Activated CD4-positive, alpha-beta memory T cell treated with anti-CD3 and anti-CD28 coated beads for 36 hours (primary cell): ENCODE data around the gene LRRC3C. TPM values are rescaled to one million over a fixed set of nuclear protein-coding genes. Genes with fewer than 3 reads are reported as not detected.
A peak's percentile ranks its signal among the peaks of the same experiment; 100 is the strongest.

ENCODE experiments used
- CTCF ChIA-PET: fragments of 350-600 bp; sonication (Branson Sonifier 250); formaldehyde crosslinking; loops from one replicate; lab custom pipeline; 2021; ENCODE audit warnings: antibody characterized with exemption, inconsistent platforms; lab: Charles Lee
- POLR2A ChIA-PET: fragments of 350-600 bp; sonication (Branson Sonifier 250); formaldehyde crosslinking; loops from one replicate; lab custom pipeline; 2021; ENCODE audit warnings: antibody characterized with exemption; lab: Charles Lee
- DNase-seq: peaks from one replicate; pipeline ENCODE4 v3.0.0-alpha.2; 2020
- H3K27ac Mint-ChIP-seq: one replicate; pipeline ENCODE4 v1.8.0; 2021; ENCODE audit warnings: mixed read lengths
- H3K27me3 Mint-ChIP-seq: one replicate; pipeline ENCODE4 v1.8.0; 2021; ENCODE audit warnings: mixed read lengths
- H3K36me3 Mint-ChIP-seq: one replicate; pipeline ENCODE4 v1.8.0; 2021; ENCODE audit warnings: mixed read lengths
- H3K4me1 Mint-ChIP-seq: one replicate; pipeline ENCODE4 v1.8.0; 2021; ENCODE audit warnings: low read depth, mixed read lengths
- H3K4me3 Mint-ChIP-seq: one replicate; pipeline ENCODE4 v1.8.0; 2021; ENCODE audit warnings: mild to moderate bottlenecking, mixed read lengths
- H3K9me3 Mint-ChIP-seq: one replicate; pipeline ENCODE4 v1.8.0; 2021; ENCODE audit warnings: mixed read lengths
- intact Hi-C: fragments of 100-400 bp; cut with micrococcal nuclease; formaldehyde crosslinking; loops from one replicate; pipeline ENCODE4 v1.15.1; 2023
- total RNA-seq, 2 experiments: library from RNA; stranded (reverse); gene quantifications; one replicate each; pipeline ENCODE4 v1.2.3, GENCODE V29; 2021

LRRC3C gene
- total RNA-seq, 2 experiments from 2014 or later, result not detected

- Mint-ChIP-seq H3K27me3 (peaks cover 13% of the 10 kb centered on the region), H3K36me3 (no peaks in the 10 kb centered on the region), H3K4me3 (no peak overlapping the region), H3K27ac (no peak overlapping the region), H3K9me3 (no peaks in the 10 kb centered on the region), H3K4me1 (peaks cover 18% of the 10 kb centered on the region)
- no peak for DNase-seq
- CTCF ChIA-PET, result interaction anchor here (0.8 to 1.0 kb wide), 4 partner anchors 10 to 44 kb away, joined by 3 to 5 read pairs (median 4); partner anchors contain the start of gene PSMD3
- POLR2A ChIA-PET, result no interaction called here
- intact Hi-C loops, result no loop called here
Observed at GRCh38 chr17:39968761-39969160, 41.2 kb downstream of the LRRC3C start.

DNA sequence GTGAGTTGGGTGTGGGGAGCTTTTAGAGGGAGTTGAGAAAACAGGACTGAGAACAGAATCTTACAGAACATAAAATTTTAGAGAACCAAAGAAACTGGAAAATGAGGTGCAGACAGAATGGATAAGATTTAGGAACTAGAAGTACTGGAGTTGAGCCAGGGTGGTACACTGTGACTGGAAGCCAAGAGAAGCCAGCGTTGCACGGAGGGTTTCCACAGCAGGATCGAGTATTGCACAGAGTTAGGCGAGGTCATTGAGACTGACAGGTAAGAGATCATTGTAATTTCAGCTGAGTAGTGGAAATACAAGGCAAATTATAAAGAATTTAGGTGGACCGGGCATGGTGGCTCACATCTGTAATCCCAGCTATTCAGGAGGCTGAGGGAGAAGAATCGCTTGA is 41.8 kb downstream of the LRRC3C start:
- ChIA-PET CTCF (interaction anchor here (0.8 to 1.0 kb wide), 4 partner anchors 10 to 43 kb away, joined by 3 to 5 read pairs (median 4); partner anchors contain the start of gene PSMD3), POLR2A (no interaction called here)
- Mint-ChIP-seq H3K4me3 (no peak overlapping the region), H3K27ac (no peak overlapping the region), H3K4me1 (peaks cover 14% of the 10 kb centered on the region), H3K27me3 (peaks cover 16% of the 10 kb centered on the region), H3K9me3 (no peaks in the 10 kb centered on the region), H3K36me3 (no peaks in the 10 kb centered on the region)
- intact Hi-C loops, result no loop called here
- no peak for DNase-seq

DNA sequence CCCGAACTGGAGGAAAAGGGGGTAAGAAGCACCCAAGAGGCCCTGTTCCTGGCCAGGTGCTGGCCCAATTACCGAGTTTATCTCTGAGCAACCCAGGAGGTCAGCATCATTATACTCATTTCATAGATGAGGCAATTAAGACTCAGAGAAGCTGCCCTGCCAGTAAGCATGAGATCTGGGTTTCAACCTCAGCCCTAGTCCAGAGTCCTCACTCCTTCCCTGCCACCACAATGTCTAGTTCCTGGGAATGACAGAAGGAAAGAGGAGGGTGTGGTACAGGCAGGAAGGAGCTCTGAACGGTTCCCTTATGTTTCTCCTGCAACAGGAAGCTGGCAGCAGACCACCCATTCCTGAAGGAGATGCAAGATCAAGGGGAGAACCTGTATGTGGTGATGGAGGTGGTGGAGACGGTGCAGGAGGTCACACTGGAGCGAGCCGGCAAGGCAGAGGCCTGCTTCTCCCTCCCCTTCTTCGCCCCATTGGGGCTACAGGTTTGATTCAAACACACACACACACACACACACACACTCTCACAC is 42.7 kb downstream of the LRRC3C start:
- Mint-ChIP-seq H3K36me3 (no peaks in the 10 kb centered on the region), H3K4me1 (peaks cover 14% of the 10 kb centered on the region), H3K9me3 (no peaks in the 10 kb centered on the region), H3K27me3 (peaks cover 16% of the 10 kb centered on the region), H3K27ac (no peak overlapping the region), H3K4me3 (no peak overlapping the region)
- intact Hi-C loops, result loop anchor here (2.0 kb wide), 1 partner anchor 421 kb away; no protein-coding TSS in a partner anchor
- ChIA-PET CTCF (no interaction called here), POLR2A (no interaction called here)
- DNase-seq, result no peak

DNA sequence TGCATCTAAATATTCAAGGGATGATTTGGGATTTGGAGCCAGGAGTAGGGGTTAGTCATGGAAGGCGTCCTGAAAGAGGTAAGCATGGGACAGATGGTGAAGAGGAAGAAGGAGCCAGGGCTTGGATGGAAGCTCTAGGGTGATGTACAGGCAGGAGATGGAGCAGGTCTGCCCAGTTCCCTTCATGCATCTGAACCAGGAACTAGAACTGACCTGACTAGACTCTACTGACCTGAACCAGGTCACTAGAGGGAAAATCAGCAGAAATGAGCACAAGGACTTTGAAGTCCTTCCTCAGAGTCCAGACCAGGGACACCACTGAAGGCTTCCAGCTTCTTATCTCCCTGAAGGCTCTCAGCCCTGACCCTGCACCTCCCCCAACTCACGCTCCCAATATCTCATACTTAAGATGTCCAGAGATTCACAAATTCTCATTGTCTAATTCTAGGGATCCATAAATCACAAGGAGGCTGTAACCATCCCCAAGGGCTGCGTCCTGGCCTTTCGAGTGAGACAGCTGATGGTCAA is 43.6 kb downstream of the LRRC3C start:
- Mint-ChIP-seq H3K9me3 (no peaks in the 10 kb centered on the region), H3K27me3 (peaks cover 16% of the 10 kb centered on the region), H3K27ac (no peak overlapping the region), H3K4me1 (peaks cover 14% of the 10 kb centered on the region), H3K36me3 (no peaks in the 10 kb centered on the region), H3K4me3 (no peak overlapping the region)
- ChIA-PET POLR2A (no interaction called here), CTCF (interaction anchor here (2.0 kb wide), 1 partner anchor 9 kb away, joined by 7 read pairs; the partner anchor contains the start of gene PSMD3)
- DNase-seq, result no peak
- intact Hi-C loops, result loop anchor here (2.0 kb wide), 1 partner anchor 422 kb away; no protein-coding TSS in a partner anchor

DNA sequence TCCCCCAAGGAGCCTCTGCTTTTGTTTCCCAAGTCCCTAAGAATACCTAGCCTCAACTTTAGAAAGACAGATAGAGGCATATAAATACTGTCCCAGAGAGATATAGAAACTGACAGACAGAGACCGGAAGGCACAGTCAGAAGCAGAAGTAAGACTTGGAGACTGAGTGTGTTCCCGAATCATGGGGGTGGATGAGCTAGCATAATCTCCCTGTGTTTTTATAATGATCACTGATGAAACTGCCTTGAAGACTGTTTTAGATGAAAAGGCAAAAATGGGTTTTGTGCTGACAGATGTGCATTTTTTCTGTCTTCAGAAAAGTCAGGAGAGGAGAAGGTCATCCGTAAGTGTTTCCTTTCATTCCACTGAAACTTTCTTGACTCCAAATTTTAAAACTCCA is 44.7 kb downstream of the LRRC3C start:
- no peaks in the 10 kb centered on the region for H3K9me3 Mint-ChIP-seq
- intact Hi-C loops, result no loop called here
- H3K4me3 Mint-ChIP-seq, result no peak overlapping the region
- peak; percentile 25 for DNase-seq
- ChIA-PET POLR2A (no interaction called here), CTCF (interaction anchor here (0.6 to 4.8 kb wide), 3 partner anchors 8 to 99 kb away, joined by 3 to 37 read pairs (median 7); partner anchors contain the start of gene PSMD3)
- H3K36me3 Mint-ChIP-seq, result no peaks in the 10 kb centered on the region
- peaks cover 16% of the 10 kb centered on the region for H3K27me3 Mint-ChIP-seq
- peak overlapping the region; percentile 19 for H3K27ac Mint-ChIP-seq
- H3K4me1 Mint-ChIP-seq, result peaks cover 11% of the 10 kb centered on the region

DNA sequence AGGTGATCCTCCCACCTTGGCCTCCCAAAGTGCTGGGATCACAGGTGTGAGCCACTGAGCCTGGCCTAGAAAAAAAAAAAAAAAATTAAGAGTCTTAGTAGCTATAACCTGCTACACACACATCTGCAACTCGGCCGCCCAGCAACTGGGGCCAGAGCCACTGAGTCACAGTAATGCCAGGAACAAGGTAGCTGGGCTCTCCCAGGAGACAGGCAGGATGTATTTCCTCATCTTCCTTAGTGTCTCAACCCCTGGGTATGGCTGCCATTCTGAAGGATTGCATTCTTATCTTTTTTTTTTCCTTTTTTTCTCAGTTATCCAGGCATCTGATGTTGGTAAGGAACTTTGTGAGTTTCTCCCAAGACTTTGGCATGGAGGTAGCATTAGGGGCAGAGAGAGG is 46.0 kb downstream of the LRRC3C start:
- Mint-ChIP-seq H3K4me1 (peaks cover 9% of the 10 kb centered on the region), H3K27me3 (peaks cover 16% of the 10 kb centered on the region), H3K36me3 (no peaks in the 10 kb centered on the region), H3K27ac (no peak overlapping the region), H3K4me3 (no peak overlapping the region), H3K9me3 (no peaks in the 10 kb centered on the region)
- ChIA-PET CTCF (interaction anchor here (4.8 kb wide), 1 partner anchor 16 kb away, joined by 37 read pairs; no protein-coding TSS in a partner anchor), POLR2A (no interaction called here)
- intact Hi-C loops, result no loop called here
- no peak for DNase-seq

GRCh38 chr17:39974433-39974832 is 46.9 kb downstream of the LRRC3C start:
- H3K27me3 Mint-ChIP-seq, result peaks cover 19% of the 10 kb centered on the region
- H3K9me3 Mint-ChIP-seq, result no peaks in the 10 kb centered on the region
- intact Hi-C loops, result no loop called here
- H3K27ac Mint-ChIP-seq, result no peak overlapping the region
- H3K4me3 Mint-ChIP-seq, result no peak overlapping the region
- H3K36me3 Mint-ChIP-seq, result no peaks in the 10 kb centered on the region
- H3K4me1 Mint-ChIP-seq, result peaks cover 12% of the 10 kb centered on the region
- ChIA-PET CTCF (interaction anchor here (4.8 kb wide), 1 partner anchor 17 kb away, joined by 37 read pairs; no protein-coding TSS in a partner anchor), POLR2A (no interaction called here)
- no peak for DNase-seq

DNA sequence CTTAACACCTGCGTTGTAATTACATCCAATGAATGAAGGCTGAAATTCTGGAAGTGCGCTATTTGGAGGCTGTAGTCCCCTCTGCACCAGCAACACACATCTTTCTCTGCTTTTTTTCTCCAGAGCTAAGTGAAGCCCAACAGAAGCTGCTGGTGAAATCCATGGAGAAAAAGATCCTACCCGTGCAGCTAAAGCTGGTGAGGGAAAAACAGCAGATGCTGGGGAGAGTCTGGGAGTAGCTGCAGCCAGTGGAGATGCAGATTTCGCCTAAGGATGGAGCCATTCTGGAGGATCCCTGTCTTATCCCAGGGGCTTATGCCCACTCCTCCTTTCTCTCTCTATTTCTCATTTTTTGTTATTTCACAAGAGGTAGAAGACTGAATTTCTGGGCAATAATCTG is 48.3 kb downstream of the LRRC3C start:
- Mint-ChIP-seq H3K36me3 (no peaks in the 10 kb centered on the region), H3K27ac (no peak overlapping the region), H3K9me3 (no peaks in the 10 kb centered on the region), H3K4me1 (peaks cover 20% of the 10 kb centered on the region), H3K27me3 (peaks cover 18% of the 10 kb centered on the region), H3K4me3 (no peak overlapping the region)
- intact Hi-C loops, result no loop called here
- DNase-seq, result no peak
- CTCF ChIA-PET, result interaction anchor here (0.6 to 4.8 kb wide), 3 partner anchors 18 to 103 kb away, joined by 3 to 37 read pairs (median 5); no protein-coding TSS in a partner anchor
- POLR2A ChIA-PET, result no interaction called here

DNA sequence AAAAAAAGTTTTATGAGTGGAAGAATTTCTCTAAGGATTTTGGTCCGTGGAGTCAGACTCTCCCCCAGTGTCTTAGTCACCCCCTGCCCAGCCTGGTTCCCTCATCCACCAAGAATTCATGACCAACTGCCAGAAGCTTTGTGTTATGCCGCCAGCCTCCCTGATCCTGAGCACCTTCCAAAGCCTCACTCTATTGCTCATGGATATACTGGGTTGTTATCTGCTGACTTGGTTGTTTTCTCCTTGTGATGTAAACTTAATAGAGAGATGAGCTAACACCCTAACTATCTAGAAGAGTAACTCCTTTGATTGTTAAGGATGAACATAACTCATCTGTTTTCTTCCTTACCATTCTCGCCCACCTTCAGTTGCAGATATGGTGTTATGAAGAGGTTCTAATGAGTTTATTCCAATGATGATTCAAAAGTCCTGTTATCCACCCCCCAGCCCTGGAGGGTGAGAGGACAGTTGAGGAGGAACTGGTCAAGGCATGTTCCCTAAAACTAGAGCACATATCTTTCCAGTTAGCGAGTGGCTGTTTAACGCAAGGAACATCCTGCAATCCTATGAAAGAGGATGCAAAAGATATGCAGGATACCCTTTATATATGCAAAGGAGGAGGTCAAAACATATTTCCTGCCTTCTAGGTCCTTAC is 51.6 kb downstream of the LRRC3C start:
- peaks cover 27% of the 10 kb centered on the region for H3K4me1 Mint-ChIP-seq
- ChIA-PET CTCF (interaction anchor here (0.6 to 4.8 kb wide), 9 partner anchors 10 to 358 kb away, joined by 3 to 77 read pairs (median 5); no protein-coding TSS in a partner anchor), POLR2A (interaction anchor here (1.3 to 1.6 kb wide), 3 partner anchors 50 to 357 kb away, joined by 4 to 6 read pairs (median 5); no protein-coding TSS in a partner anchor)
- intact Hi-C loops, result no loop called here
- H3K27ac Mint-ChIP-seq, result no peak overlapping the region
- no peak overlapping the region for H3K4me3 Mint-ChIP-seq
- DNase-seq, result no peak
- H3K9me3 Mint-ChIP-seq, result no peaks in the 10 kb centered on the region
- peaks cover 8% of the 10 kb centered on the region for H3K36me3 Mint-ChIP-seq
- H3K27me3 Mint-ChIP-seq, result peaks cover 6% of the 10 kb centered on the region

- Mint-ChIP-seq H3K9me3 (no peaks in the 10 kb centered on the region), H3K27ac (peak overlapping the region; percentile 88), H3K4me3 (peak overlapping the region; percentile 95), H3K27me3 (peaks cover 6% of the 10 kb centered on the region), H3K36me3 (peaks cover 13% of the 10 kb centered on the region), H3K4me1 (peaks cover 30% of the 10 kb centered on the region)
- no peak for DNase-seq
- CTCF ChIA-PET, result interaction anchor here (0.5 to 4.8 kb wide), 30 partner anchors 8 to 586 kb away, joined by 3 to 77 read pairs (median 4); partner anchors contain the start of genes IKZF3, MIEN1 and PGAP3
- intact Hi-C loops, result loop anchor here (1.0 to 5.0 kb wide), 10 partner anchors 21 to 357 kb away; partner anchors contain the start of genes LRRC3C and ORMDL3
- POLR2A ChIA-PET, result interaction anchor here (0.5 to 1.6 kb wide), 13 partner anchors 39 to 358 kb away, joined by 3 to 6 read pairs (median 4); partner anchors contain the start of gene PGAP3
Observed at GRCh38 chr17:39979893-39980350, 52.4 kb downstream of the LRRC3C start.

GRCh38 chr17:39980351-39981206 is 53.0 kb downstream of the LRRC3C start, which contains the start of gene PSMD3:
PSMD3 (plus strand) TSS chr17:39980807; CDS start chr17:39980971, 164 bp downstream.
- Mint-ChIP-seq H3K36me3 (peaks cover 17% of the 10 kb centered on the region), H3K4me3 (peak within 1 kb of the TSS; percentile 95), H3K9me3 (no peaks in the 10 kb centered on the region), H3K4me1 (peaks cover 30% of the 10 kb centered on the region), H3K27ac (peak within 1 kb of the TSS; percentile 88), H3K27me3 (peaks cover 6% of the 10 kb centered on the region)
- intact Hi-C loops, result loop anchor here (1.0 to 5.0 kb wide), 10 partner anchors 21 to 358 kb away; partner anchors contain the start of genes LRRC3C and ORMDL3
- CTCF ChIA-PET, result interaction anchor here (0.5 to 4.8 kb wide), 39 partner anchors 9 to 587 kb away, joined by 3 to 77 read pairs (median 3); partner anchors contain the start of genes GSDMA, IKZF3, MED24 and MIEN1
- POLR2A ChIA-PET, result interaction anchor here (0.5 to 1.6 kb wide), 14 partner anchors 40 to 359 kb away, joined by 3 to 6 read pairs (median 4); partner anchors contain the start of gene PGAP3
- peak; percentile 99 for DNase-seq
